Smooth muscle cell of the coronary artery (primary cell): ENCODE results near the gene OR4K5. TPM values are rescaled to one million over a fixed set of nuclear protein-coding genes. Genes with fewer than 3 reads are reported as not detected.

Source experiments
- total RNA-seq: library from RNA; depleted of rRNA; stranded (reverse); fragments of >200 nt; gene quantifications from 2 replicates; pipeline ENCODE4 v1.2.3, GENCODE V29; 2014; ENCODE audit warnings: low replicate concordance

Gene OR4K5, protein sequence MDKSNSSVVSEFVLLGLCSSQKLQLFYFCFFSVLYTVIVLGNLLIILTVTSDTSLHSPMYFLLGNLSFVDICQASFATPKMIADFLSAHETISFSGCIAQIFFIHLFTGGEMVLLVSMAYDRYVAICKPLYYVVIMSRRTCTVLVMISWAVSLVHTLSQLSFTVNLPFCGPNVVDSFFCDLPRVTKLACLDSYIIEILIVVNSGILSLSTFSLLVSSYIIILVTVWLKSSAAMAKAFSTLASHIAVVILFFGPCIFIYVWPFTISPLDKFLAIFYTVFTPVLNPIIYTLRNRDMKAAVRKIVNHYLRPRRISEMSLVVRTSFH
- not detected in 2 replicates for total RNA-seq

DNA sequence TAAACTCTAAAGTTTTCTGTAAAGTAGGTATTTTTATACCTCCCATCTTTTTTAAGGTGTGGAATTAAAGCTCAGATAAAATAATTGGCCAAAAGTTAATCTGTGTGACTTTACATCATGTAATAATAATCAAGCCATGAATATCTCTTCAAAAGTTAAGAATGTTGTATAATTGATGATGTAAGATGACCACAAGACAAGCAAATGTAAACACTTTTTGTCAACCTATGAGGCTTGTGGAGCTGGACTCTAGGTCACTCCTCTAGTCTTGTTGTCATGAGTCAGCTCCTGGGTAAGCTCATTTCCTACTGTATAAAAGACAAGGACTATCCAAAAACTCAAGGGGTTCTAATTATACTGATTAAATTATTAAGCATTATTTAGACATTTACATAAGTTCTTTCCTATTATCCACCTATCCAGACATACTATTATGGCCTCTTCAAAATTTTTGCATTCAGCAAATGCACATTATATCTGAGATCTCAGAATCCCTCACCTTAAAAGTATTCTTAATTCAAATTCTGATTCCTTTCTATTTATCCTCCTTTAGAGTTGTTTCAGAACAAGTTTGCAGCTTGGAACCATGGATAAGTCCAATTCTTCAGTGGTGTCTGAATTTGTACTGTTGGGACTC lies at the start of gene OR4K5:
Gene OR4K5 (plus strand): TSS at position 587 of the 637 bp plus-strand sequence. CDS start 0 bp downstream, at position 587.

DNA sequence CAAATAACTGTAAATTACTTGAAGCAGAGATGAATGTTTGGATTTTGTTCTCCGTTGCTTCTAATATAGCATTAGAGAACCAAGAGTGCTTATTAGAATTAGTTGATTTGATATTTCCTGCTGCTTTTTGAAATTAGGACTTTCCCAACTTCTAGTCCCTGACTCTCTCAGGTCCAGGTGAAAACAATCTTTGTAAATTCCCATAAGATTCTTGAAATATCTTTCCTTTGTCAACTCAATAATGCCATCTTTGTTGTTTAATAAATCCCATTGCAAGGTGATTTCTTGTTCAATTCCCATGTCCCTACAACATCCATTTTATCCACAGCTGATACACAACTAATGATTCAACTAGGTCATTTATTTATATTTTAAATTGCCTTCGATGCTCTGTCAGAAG lies 45.6 kb upstream of the OR4K5 start, which contains the start of gene OR4K2:
Gene OR4K2 (plus strand): TSS at position 301 of the 400 bp plus-strand sequence. CDS start 1,126 bp downstream, outside the sequence.

DNA sequence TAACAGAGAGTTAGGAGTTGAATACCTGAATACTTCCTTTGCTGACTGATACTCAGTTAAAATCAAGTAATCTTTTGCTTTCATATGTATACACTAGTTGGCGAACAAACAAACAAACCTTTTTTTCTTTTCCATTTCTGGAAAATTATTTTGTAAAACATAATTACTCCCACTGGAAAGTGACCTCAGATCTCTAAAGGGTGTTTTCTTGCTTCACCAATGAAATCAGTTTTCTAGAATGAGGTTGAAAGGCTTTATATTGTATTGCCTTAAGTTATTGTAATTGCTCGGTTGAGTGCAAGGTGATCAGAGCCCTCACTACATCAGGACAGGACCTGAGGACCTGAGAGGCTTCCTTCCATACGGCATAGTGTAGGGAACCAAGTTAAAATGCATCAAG lies 10.2 kb downstream of the OR4K5 start, which contains the start of gene OR4K1:
Gene OR4K1 (plus strand): TSS at position 301 of the 400 bp plus-strand sequence. CDS start 4,750 bp downstream, outside the sequence.

Other genes with a start within 250 kb of the OR4K5 start
- gene OR11H2, start 206.7 kb upstream of the OR4K5 start, total RNA-seq = not detected in 2 replicates
- not detected in 2 replicates for gene OR4Q3, start 177.0 kb upstream of the OR4K5 start, total RNA-seq
- not detected in 2 replicates for gene OR4M1, start 147.1 kb upstream of the OR4K5 start, total RNA-seq
- not detected in 2 replicates for gene OR4N2, start 116.8 kb upstream of the OR4K5 start, total RNA-seq
- gene OR4K2, start 45.5 kb upstream of the OR4K5 start, total RNA-seq = not detected in 2 replicates
- gene OR4K1, start 10.3 kb downstream of the OR4K5 start, total RNA-seq = not detected in 2 replicates
- gene OR4K15, start 55.0 kb downstream of the OR4K5 start, total RNA-seq = not detected in 2 replicates
- not detected in 2 replicates for gene OR4Q2, start 81.6 kb downstream of the OR4K5 start, total RNA-seq
- gene OR4K14, start 98.7 kb downstream of the OR4K5 start, total RNA-seq = not detected in 2 replicates
- not detected in 2 replicates for gene OR4K13, start 115.4 kb downstream of the OR4K5 start, total RNA-seq
- gene OR4L1, start 139.4 kb downstream of the OR4K5 start, total RNA-seq = not detected in 2 replicates
- not detected in 2 replicates for gene OR4K17, start 190.1 kb downstream of the OR4K5 start, total RNA-seq
- gene OR4N5, start 218.2 kb downstream of the OR4K5 start, total RNA-seq = not detected in 2 replicates